HG03565 (cell line): Measurements from ENCODE around the gene UBN2.
"Not testable (repeated sequence)": the region's sequence is repeated elsewhere in the genome, so short reads cannot be mapped to it uniquely, and the experiment has no call there.

Experiments
- ATAC-seq: cut with Tn5 transposase; IDR thresholded peaks from one replicate; pipeline ENCODE4 v1.9.1; 2021; ENCODE audit warnings: mild to moderate bottlenecking, moderate library complexity; ENCODE audit not compliant: unreplicated experiment

The UBN2 gene

GRCh38 chr7:139294241-139294640 lies 63.2 kb downstream of the UBN2 start:
- ATAC-seq, result no peak

GRCh38 chr7:139294951-139295575 lies 64.0 kb downstream of the UBN2 start:
- no peak for ATAC-seq

GRCh38 chr7:139297795-139298194 lies 66.8 kb downstream of the UBN2 start:
- no peak for ATAC-seq

- no peak for ATAC-seq
These were observed 68.3 kb downstream of the UBN2 start for GRCh38 chr7:139299296-139299695.

GRCh38 chr7:139300390-139300789 lies 69.4 kb downstream of the UBN2 start:
- no peak for ATAC-seq

GRCh38 chr7:139304517-139304916 lies 73.5 kb downstream of the UBN2 start:
- no peak for ATAC-seq

- no peak for ATAC-seq
These were observed 87.0 kb downstream of the UBN2 start for GRCh38 chr7:139317939-139318505.

GRCh38 chr7:139321071-139321745 lies 90.2 kb downstream of the UBN2 start:
- ATAC-seq, result no peak

- ATAC-seq, result not testable (repeated sequence)
These were observed 93.7 kb downstream of the UBN2 start for GRCh38 chr7:139324709-139325108.

- no peak for ATAC-seq
These were observed 97.3 kb downstream of the UBN2 start for GRCh38 chr7:139328375-139328774.

- no peak for ATAC-seq
These were observed 98.1 kb downstream of the UBN2 start for GRCh38 chr7:139329119-139329518.

- ATAC-seq, result no peak
These were observed 99.4 kb downstream of the UBN2 start for GRCh38 chr7:139330333-139331030.

GRCh38 chr7:139332697-139333359 lies 101.8 kb downstream of the UBN2 start:
- ATAC-seq, result no peak

GRCh38 chr7:139333443-139333842 lies 102.4 kb downstream of the UBN2 start:
- not testable (repeated sequence) for ATAC-seq

- ATAC-seq, result no peak
These were observed 103.5 kb downstream of the UBN2 start for GRCh38 chr7:139334399-139335150.

GRCh38 chr7:139339025-139339424 lies 108.0 kb downstream of the UBN2 start:
- ATAC-seq, result no peak

- no peak for ATAC-seq
These were observed 108.6 kb downstream of the UBN2 start for GRCh38 chr7:139339698-139340036.

GRCh38 chr7:139340037-139340807 lies 109.2 kb downstream of the UBN2 start:
- ATAC-seq, result peak; percentile 80

GRCh38 chr7:139340808-139341057 lies 109.7 kb downstream of the UBN2 start:
- ATAC-seq, result no peak
